Heart left ventricle (tissue), 13 donors: ENCODE measurements around the gene VPS26A.

ENCODE experiments used
- POLR2A ChIP-seq, 2 donors: fragments of 450-650 bp; IDR thresholded peaks; one replicate each; pipeline ENCODE4 v1.6.1; 2017; ENCODE audit warnings: antibody characterized with exemption in 2 of 2, mild to moderate bottlenecking in 2 of 2, moderate library complexity in 2 of 2
- TF ChIP-seq, protein P1 (sequence below), 12 donors: fragments of 200-600 bp; sonication (generic) in 4 of 12; IDR thresholded peaks; one replicate each; pipeline versions ENCODE4 v1.5.0 to v1.8.0; 2018 to 2022; ENCODE audit warnings: antibody characterized with exemption in 12 of 12, mild to moderate bottlenecking in 5 of 12
- donor health status: ischemic (EF 13 %, LVEDD 7.1; RV severe dilation, severe dysfunction).
- donor health status: DM: no; HTN: yes; CAD: no.
- donor health status: DM: no; HTN: no; CAD: no.
- donor health status: ischemic (EF 25% LVEDD 6.9; RV normal size, moderate dysfunction).
- donor health status: ischemic (EF 25% LVEDD 5.7; RV mildly dilated, moderate dysfunction).
- donor health status: ischemic (EF 35%, LVEDD 5.7; RV mildly dilated, moderate dysfunction).
- donor health status: nonischemic (EF 11% LVEDD 7.7; RV severe dilation, severe dysfunction).
- donor health status: DM: yes; HTN: yes; CAD: no.
- donor health status: PGD.
- donor health status: ischemic (EF 29% LVEDD 5.4; RV normal size, mild dysfunction).
- donor health status: nonischemic (EF 23%, LVEDD 6.1; RV moderate dilation, normal function).

DNA sequence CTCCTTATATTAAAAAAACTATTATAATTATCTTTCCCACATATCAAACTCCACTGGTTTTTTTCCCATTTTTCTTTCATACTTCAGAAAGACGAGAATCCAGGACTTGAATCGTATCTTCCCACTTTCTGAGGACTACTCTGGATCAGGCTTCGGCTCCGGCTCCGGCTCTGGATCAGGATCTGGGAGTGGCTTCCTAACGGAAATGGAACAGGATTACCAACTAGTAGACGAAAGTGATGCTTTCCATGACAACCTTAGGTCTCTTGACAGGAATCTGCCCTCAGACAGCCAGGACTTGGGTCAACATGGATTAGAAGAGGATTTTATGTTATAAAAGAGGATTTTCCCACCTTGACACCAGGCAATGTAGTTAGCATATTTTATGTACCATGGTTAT is 20.2 kb upstream of the VPS26A start:
- TF ChIP-seq, protein P1, sequence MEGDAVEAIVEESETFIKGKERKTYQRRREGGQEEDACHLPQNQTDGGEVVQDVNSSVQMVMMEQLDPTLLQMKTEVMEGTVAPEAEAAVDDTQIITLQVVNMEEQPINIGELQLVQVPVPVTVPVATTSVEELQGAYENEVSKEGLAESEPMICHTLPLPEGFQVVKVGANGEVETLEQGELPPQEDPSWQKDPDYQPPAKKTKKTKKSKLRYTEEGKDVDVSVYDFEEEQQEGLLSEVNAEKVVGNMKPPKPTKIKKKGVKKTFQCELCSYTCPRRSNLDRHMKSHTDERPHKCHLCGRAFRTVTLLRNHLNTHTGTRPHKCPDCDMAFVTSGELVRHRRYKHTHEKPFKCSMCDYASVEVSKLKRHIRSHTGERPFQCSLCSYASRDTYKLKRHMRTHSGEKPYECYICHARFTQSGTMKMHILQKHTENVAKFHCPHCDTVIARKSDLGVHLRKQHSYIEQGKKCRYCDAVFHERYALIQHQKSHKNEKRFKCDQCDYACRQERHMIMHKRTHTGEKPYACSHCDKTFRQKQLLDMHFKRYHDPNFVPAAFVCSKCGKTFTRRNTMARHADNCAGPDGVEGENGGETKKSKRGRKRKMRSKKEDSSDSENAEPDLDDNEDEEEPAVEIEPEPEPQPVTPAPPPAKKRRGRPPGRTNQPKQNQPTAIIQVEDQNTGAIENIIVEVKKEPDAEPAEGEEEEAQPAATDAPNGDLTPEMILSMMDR (IDR thresholded peaks at IDR 0.05) = no peak
- no peak for TF ChIP-seq POLR2A (IDR thresholded peaks at IDR 0.05)
